Smooth muscle cell of the brain vasculature (primary cell): ENCODE data around the gene SLC22A3.

Experiments
- DNase-seq: peaks from one replicate; pipeline ENCODE4 v3.0.0-alpha.2; 2012; ENCODE audit warnings: low read depth, low spot score

The SLC22A3 gene

GRCh38 chr6:160417550-160417949 is 69.4 kb downstream of the SLC22A3 start:
- DNase-seq: no peak

- DNase-seq: no peak
These were observed 70.2 kb downstream of the SLC22A3 start for GRCh38 chr6:160418370-160418769.

GRCh38 chr6:160419488-160419887 is 71.3 kb downstream of the SLC22A3 start:
- DNase-seq: no peak

- no peak for DNase-seq
These were observed 72.2 kb downstream of the SLC22A3 start for GRCh38 chr6:160420253-160420968.

- no peak for DNase-seq
These were observed 72.9 kb downstream of the SLC22A3 start for GRCh38 chr6:160420969-160421556.

GRCh38 chr6:160421854-160422253 is 73.7 kb downstream of the SLC22A3 start:
- DNase-seq: no peak

GRCh38 chr6:160424256-160424655 is 76.1 kb downstream of the SLC22A3 start:
- no peak for DNase-seq

- no peak for DNase-seq
These were observed 78.0 kb downstream of the SLC22A3 start for GRCh38 chr6:160426136-160426535.

- DNase-seq: peak; percentile 17
These were observed 79.3 kb downstream of the SLC22A3 start for GRCh38 chr6:160427312-160428068.

- peak; percentile 83 for DNase-seq
These were observed 79.9 kb downstream of the SLC22A3 start for GRCh38 chr6:160428069-160428430.

GRCh38 chr6:160428818-160429619 is 80.8 kb downstream of the SLC22A3 start:
- no peak for DNase-seq

GRCh38 chr6:160429620-160429895 is 81.4 kb downstream of the SLC22A3 start:
- DNase-seq: no peak

- no peak for DNase-seq
These were observed 82.0 kb downstream of the SLC22A3 start for GRCh38 chr6:160430203-160430602.

GRCh38 chr6:160430751-160431150 is 82.6 kb downstream of the SLC22A3 start:
- no peak for DNase-seq

- peak; percentile 39 for DNase-seq
These were observed 83.0 kb downstream of the SLC22A3 start for GRCh38 chr6:160431226-160431625.

GRCh38 chr6:160431791-160432404 is 83.7 kb downstream of the SLC22A3 start:
- DNase-seq: no peak

GRCh38 chr6:160435935-160436334 is 87.8 kb downstream of the SLC22A3 start:
- no peak for DNase-seq

- no peak for DNase-seq
These were observed 89.0 kb downstream of the SLC22A3 start for GRCh38 chr6:160437154-160437553.

GRCh38 chr6:160437775-160438174 is 89.6 kb downstream of the SLC22A3 start:
- DNase-seq: no peak

- DNase-seq: no peak
These were observed 90.3 kb downstream of the SLC22A3 start for GRCh38 chr6:160438481-160438880.

GRCh38 chr6:160439751-160440150 is 91.6 kb downstream of the SLC22A3 start:
- DNase-seq: no peak

- no peak for DNase-seq
These were observed 94.0 kb downstream of the SLC22A3 start for GRCh38 chr6:160442151-160442550.
